HCT116 (cell line): ENCODE measurements around the gene ACER3. TPM values are rescaled to one million over a fixed set of nuclear protein-coding genes. Genes with fewer than 3 reads are reported as not detected.

Experiments
- ATAC-seq: fragments of 200-7000 bp; cut with Tn5 transposase; 2 replicates; pipeline ENCODE4 v1.9.1; 2020; ENCODE audit warnings: mild to moderate bottlenecking, moderate library complexity
- BruUV-seq: library from RNA; stranded (reverse); fragments of 400-500 nt; replicated peaks from 2 replicates; lab custom pipeline; 2021; lab: Mats Ljungman, UMichigan
- CTCF ChIA-PET: fragments of 300-600 bp; sonication (Branson Sonifier 250); formaldehyde crosslinking; loops from one replicate; lab custom pipeline; 2021; ENCODE audit warnings: antibody characterized with exemption; lab: Charles Lee
- POLR2A ChIA-PET: fragments of 300-600, 350-600 bp; sonication (Branson Sonifier 250); formaldehyde crosslinking; loops from one replicate; lab custom pipeline; 2021; ENCODE audit warnings: antibody characterized with exemption; lab: Charles Lee
- RAD21 ChIA-PET, 2 experiments: fragments of 300-600 bp; sonication (Branson Sonifier 250); formaldehyde crosslinking; loops; one replicate each; lab custom pipeline; 2023; ENCODE audit warnings: low total read pairs in 2 of 2; ENCODE audit not compliant: uncharacterized antibody in 2 of 2, unreplicated experiment in 2 of 2, low non-redundant PET in 1 of 2; lab: Charles Lee
- DNase-seq: peaks from one replicate; pipeline ENCODE4 v3.0.0-alpha.2; 2010; ENCODE audit warnings: low read depth, low spot score
- H2AFZ ChIP-seq: fragments of 200-600 bp; shearing (Covaris generic), sonication (generic); 2 replicates; pipeline ENCODE4 v1.6.1; 2017; ENCODE audit warnings: low read depth, mixed run types, mixed read lengths, antibody characterized with exemption, low read length; ENCODE audit not compliant: poor library complexity, severe bottlenecking
- H3K27ac ChIP-seq: 2 replicates; pipeline ENCODE4 v1.5.1; 2012; ENCODE audit warnings: low read depth, low read length
- H3K27me3 ChIP-seq: fragments of 200-600 bp; sonication (generic); 2 replicates; pipeline ENCODE4 v1.6.1; 2016; ENCODE audit warnings: mixed run types, low read length, mixed read lengths; ENCODE audit not compliant: insufficient read depth
- H3K36me3 ChIP-seq, 2 experiments: fragments of 200-500 bp in 1 of 2; fragments of 200-600 bp in 1 of 2; sonication (Bioruptor generic) in 1 of 2; sonication (generic) in 1 of 2; 2 replicates each; pipeline versions ENCODE4 v1.5.1 to v1.6.1; 2014 to 2016; ENCODE audit warnings: low read length in 2 of 2, inconsistent platforms in 1 of 2, mixed read lengths in 1 of 2, mixed run types in 1 of 2; ENCODE audit not compliant: insufficient read depth in 2 of 2, control insufficient read depth in 1 of 2
- H3K4me1 ChIP-seq, 2 experiments: fragments of 200-600 bp in 1 of 2; sonication (generic) in 1 of 2; 2 replicates each; pipeline versions ENCODE4 v1.5.1 to v1.6.1; 2012 to 2017; ENCODE audit warnings: low read length in 2 of 2, inconsistent platforms in 1 of 2, mild to moderate bottlenecking in 1 of 2, mixed read lengths in 1 of 2, mixed run types in 1 of 2, moderate library complexity in 1 of 2; ENCODE audit not compliant: insufficient read depth in 2 of 2, control insufficient read depth in 1 of 2
- H3K4me2 ChIP-seq: fragments of 200-600 bp; sonication (generic); 2 replicates; pipeline ENCODE4 v1.6.1; 2017; ENCODE audit warnings: mixed run types, low read length, mixed read lengths
- H3K4me3 ChIP-seq, 2 experiments: fragments of 200-600 bp in 1 of 2; sonication (generic) in 1 of 2; replicated peaks in 1 of 2; 2 replicates each; pipeline ENCODE4 v1.5.1; 2011 to 2016; ENCODE audit warnings: low read length in 2 of 2, control low read depth in 1 of 2, low read depth in 1 of 2, mild to moderate bottlenecking in 1 of 2, mixed read lengths in 1 of 2, mixed run types in 1 of 2
- H3K79me2 ChIP-seq: fragments of 200-600 bp; sonication (generic); 2 replicates; pipeline ENCODE4 v1.6.1; 2017; ENCODE audit warnings: mild to moderate bottlenecking, mixed run types, low read length, moderate library complexity, mixed read lengths; ENCODE audit not compliant: insufficient read depth
- H3K9ac ChIP-seq: fragments of 200-600 bp; sonication (generic); 2 replicates; pipeline ENCODE4 v1.6.1; 2016; ENCODE audit warnings: low read length, mixed read lengths
- H3K9me2 ChIP-seq: fragments of 200-600 bp; sonication (generic), shearing (Covaris generic); 2 replicates; pipeline ENCODE4 v1.6.1; 2017; ENCODE audit warnings: mixed run types, mild to moderate bottlenecking, moderate library complexity; ENCODE audit not compliant: insufficient read depth
- H3K9me3 ChIP-seq, 2 experiments: fragments of 200-500 bp in 1 of 2; fragments of 200-600 bp in 1 of 2; sonication (Bioruptor generic) in 1 of 2; sonication (generic) in 1 of 2; 2 replicates each; pipeline ENCODE4 v1.6.1; 2014 to 2017; ENCODE audit warnings: low read length in 2 of 2, mixed read lengths in 2 of 2, inconsistent platforms in 1 of 2, low read depth in 1 of 2, mild to moderate bottlenecking in 1 of 2, mixed run types in 1 of 2, moderate library complexity in 1 of 2; ENCODE audit not compliant: control insufficient read depth in 1 of 2, insufficient read depth in 1 of 2
- H4K20me1 ChIP-seq: fragments of 200-600 bp; sonication (generic), shearing (Covaris generic); 2 replicates; pipeline ENCODE4 v1.6.1; 2017; ENCODE audit warnings: mixed run types, mild to moderate bottlenecking, moderate library complexity; ENCODE audit not compliant: insufficient read depth
- EZH2 ChIP-seq: fragments of 200-600 bp; sonication (generic); IDR thresholded peaks from 2 replicates; pipeline ENCODE4 v1.6.1; 2017; ENCODE audit warnings: antibody characterized with exemption, mixed run types
- EZH2phosphoT487 ChIP-seq: fragments of 200-600 bp; IDR thresholded peaks from 2 replicates; pipeline ENCODE4 v1.6.1; 2018; ENCODE audit warnings: antibody characterized with exemption, borderline replicate concordance
- FOSL1 ChIP-seq: IDR thresholded peaks from 2 replicates; pipeline ENCODE4 v1.6.1; 2012; ENCODE audit warnings: low read depth
- RAD21 ChIP-seq: IDR thresholded peaks from 2 replicates; pipeline ENCODE4 v1.6.1; 2012; ENCODE audit warnings: low read depth, mild to moderate bottlenecking
- SIN3A ChIP-seq: IDR thresholded peaks from 2 replicates; pipeline ENCODE4 v1.6.1; 2012; ENCODE audit warnings: low read depth
- SP1 ChIP-seq: IDR thresholded peaks from 2 replicates; pipeline ENCODE4 v1.6.1; 2012; ENCODE audit warnings: low read depth
- SRF ChIP-seq: IDR thresholded peaks from 2 replicates; pipeline ENCODE4 v1.6.1; 2012; ENCODE audit warnings: low read depth
- YY1 ChIP-seq: IDR thresholded peaks from 2 replicates; pipeline ENCODE4 v1.6.1; 2011; ENCODE audit warnings: low read length, low read depth, moderate library complexity, mild to moderate bottlenecking; ENCODE audit not compliant: insufficient replicate concordance; ENCODE audit errors: extremely low read depth
- intact Hi-C: fragments of 100-400 bp; cut with micrococcal nuclease; formaldehyde crosslinking; loops from 2 replicates; pipeline ENCODE4 v1.10.0; 2022
- total RNA-seq: library from RNA; stranded (reverse); gene quantifications from one replicate; pipeline ENCODE4 v1.2.1, GENCODE V29; 2021; ENCODE audit not compliant: unreplicated experiment
- TF ChIP-seq, protein P1 (sequence below): IDR thresholded peaks from 2 replicates; pipeline ENCODE4 v1.6.1; 2012
- TF ChIP-seq, protein P2 (sequence below), 3 experiments: fragments of 200-600 bp in 1 of 3; sonication (generic) in 1 of 3; IDR thresholded peaks in 2 of 3; conservative IDR thresholded peaks in 1 of 3; 2 replicates each; pipeline ENCODE4 v1.5.1; 2012 to 2017; ENCODE audit warnings: low read depth in 2 of 3, low read length in 2 of 3, antibody characterized with exemption in 1 of 3, borderline replicate concordance in 1 of 3, control low read depth in 1 of 3, mild to moderate bottlenecking in 1 of 3, mixed read lengths in 1 of 3, mixed run types in 1 of 3, moderate library complexity in 1 of 3; ENCODE audit not compliant: insufficient read depth in 1 of 3

ACER3 gene
- total RNA-seq, 1 experiment from 2014 or later, result 19.1 TPM

DNA sequence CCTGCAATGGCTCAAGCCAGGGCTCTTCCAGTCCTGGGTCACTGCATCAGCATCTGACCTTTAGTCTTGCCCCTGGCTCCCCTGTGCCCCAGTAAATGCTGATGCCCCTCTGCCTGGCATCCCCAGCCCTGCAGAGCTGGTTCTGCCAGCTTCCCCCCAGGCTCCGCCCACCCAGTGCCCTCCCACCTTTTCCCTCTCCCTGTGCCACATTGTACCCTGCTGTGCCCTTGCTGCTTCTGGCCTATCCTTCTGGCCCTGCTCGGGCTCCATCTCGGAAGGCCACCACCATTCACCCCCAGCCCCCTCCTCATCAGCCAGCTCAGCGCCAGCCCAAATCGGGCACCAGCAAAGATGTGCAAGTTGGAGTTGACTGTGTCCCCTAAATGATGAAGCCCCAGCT is 213.5 kb downstream of the ACER3 start:
- no peaks in the 10 kb centered on the region for H3K9me2 ChIP-seq
- ATAC-seq (peak; percentile 50; the same call in 1 of the 2 replicates), DNase-seq (no peak)
- H2AFZ ChIP-seq, result no peak overlapping the region
- ChIA-PET CTCF (interaction anchor here (1.3 to 3.5 kb wide), 4 partner anchors 12 to 53 kb away, joined by 3 to 17 read pairs (median 6); no protein-coding TSS in a partner anchor), RAD21 (no interaction called here), POLR2A (interaction anchor here (0.8 to 1.5 kb wide), 3 partner anchors 27 to 39 kb away, joined by 3 read pairs; no protein-coding TSS in a partner anchor)
- H3K27ac ChIP-seq, result peak overlapping the region; percentile 68
- BruUV-seq, result no TSS peak
- no peaks in the 10 kb centered on the region for H3K9me3 ChIP-seq
- H3K4me2 ChIP-seq, result peak overlapping the region; percentile 49
- peaks cover 25 to 32% of the 10 kb centered on the region in 2 experiments for H3K4me1 ChIP-seq
- no peaks in the 10 kb centered on the region for H3K79me2 ChIP-seq
- no peaks in the 10 kb centered on the region for H3K27me3 ChIP-seq
- H4K20me1 ChIP-seq, result no peaks in the 10 kb centered on the region
- peak overlapping the region; percentile 40; the same call in 1 of the 2 replicates for H3K9ac ChIP-seq
- H3K36me3 ChIP-seq, result no peaks in the 10 kb centered on the region
- intact Hi-C loops, result no loop called here
- no peak overlapping the region for H3K4me3 ChIP-seq
- TF ChIP-seq EZH2phosphoT487 (no peak), SP1 (peak; percentile 33)

DNA sequence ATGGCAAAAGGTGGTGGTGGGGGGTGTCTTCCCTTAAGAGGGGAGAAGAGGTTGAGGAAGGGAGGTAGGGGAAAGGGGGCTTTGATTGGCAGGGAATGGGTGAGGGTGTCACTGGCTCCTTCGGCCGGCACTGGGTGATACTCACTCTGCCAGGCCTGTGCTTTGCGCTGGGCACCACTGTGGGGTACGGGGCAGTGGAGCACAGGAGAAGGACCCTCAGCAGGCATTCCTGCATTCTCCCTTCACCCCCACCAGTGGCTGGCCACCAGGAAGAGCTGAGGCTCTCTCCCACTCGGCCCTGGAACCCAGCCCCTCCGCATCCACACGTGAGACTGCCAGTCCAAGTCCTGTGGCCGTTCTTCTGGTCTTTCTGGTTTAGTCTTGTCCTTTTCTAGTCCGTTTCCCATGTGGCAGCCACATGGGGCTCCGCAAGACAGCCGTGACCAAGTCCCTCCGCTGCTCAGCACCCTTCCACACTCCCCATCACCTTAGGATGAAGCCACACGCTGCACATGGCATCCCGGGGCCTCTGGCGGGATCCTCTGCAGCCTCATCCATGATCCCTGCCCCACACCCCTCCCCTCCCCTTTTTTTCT is 214.0 kb downstream of the ACER3 start:
- no peaks in the 10 kb centered on the region for H3K36me3 ChIP-seq
- RAD21 ChIA-PET, result no interaction called here
- H3K27me3 ChIP-seq, result no peaks in the 10 kb centered on the region
- intact Hi-C loops, result no loop called here
- no peaks in the 10 kb centered on the region for H3K9me2 ChIP-seq
- H2AFZ ChIP-seq, result no peak overlapping the region
- peak overlapping the region; percentile 49 for H3K4me2 ChIP-seq
- H3K27ac ChIP-seq, result peak overlapping the region; percentile 68; the same call in 1 of the 2 replicates
- BruUV-seq, result no TSS peak
- peaks cover 25 to 32% of the 10 kb centered on the region in 2 experiments for H3K4me1 ChIP-seq
- no peaks in the 10 kb centered on the region for H3K9me3 ChIP-seq
- no peak for DNase-seq
- H3K9ac ChIP-seq, result no peak overlapping the region; the same call in 1 of the 2 replicates
- H3K4me3 ChIP-seq, result no peak overlapping the region
- CTCF ChIA-PET, result interaction anchor here (0.7 to 3.5 kb wide), 2 partner anchors 8 to 16 kb away, joined by 3 to 17 read pairs; partner anchors contain the start of gene CAPN5
- TF ChIP-seq, protein P1, sequence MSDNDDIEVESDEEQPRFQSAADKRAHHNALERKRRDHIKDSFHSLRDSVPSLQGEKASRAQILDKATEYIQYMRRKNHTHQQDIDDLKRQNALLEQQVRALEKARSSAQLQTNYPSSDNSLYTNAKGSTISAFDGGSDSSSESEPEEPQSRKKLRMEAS, result no peak
- TF ChIP-seq FOSL1 (no peak), SRF (no peak), EZH2 (no peak), SIN3A (no peak), SP1 (no peak), RAD21 (no peak), YY1 (no peak)
- TF ChIP-seq, protein P2, sequence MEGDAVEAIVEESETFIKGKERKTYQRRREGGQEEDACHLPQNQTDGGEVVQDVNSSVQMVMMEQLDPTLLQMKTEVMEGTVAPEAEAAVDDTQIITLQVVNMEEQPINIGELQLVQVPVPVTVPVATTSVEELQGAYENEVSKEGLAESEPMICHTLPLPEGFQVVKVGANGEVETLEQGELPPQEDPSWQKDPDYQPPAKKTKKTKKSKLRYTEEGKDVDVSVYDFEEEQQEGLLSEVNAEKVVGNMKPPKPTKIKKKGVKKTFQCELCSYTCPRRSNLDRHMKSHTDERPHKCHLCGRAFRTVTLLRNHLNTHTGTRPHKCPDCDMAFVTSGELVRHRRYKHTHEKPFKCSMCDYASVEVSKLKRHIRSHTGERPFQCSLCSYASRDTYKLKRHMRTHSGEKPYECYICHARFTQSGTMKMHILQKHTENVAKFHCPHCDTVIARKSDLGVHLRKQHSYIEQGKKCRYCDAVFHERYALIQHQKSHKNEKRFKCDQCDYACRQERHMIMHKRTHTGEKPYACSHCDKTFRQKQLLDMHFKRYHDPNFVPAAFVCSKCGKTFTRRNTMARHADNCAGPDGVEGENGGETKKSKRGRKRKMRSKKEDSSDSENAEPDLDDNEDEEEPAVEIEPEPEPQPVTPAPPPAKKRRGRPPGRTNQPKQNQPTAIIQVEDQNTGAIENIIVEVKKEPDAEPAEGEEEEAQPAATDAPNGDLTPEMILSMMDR (IDR thresholded peaks at IDR 0.05 in 2 of 3, conservative IDR thresholded peaks at IDR 0.05 in 1 of 3; ENCODE audit: borderline replicate concordance in 1 of 3, insufficient read depth in 1 of 3, low read depth in 2 of 3, low read length in 2 of 3), result no peak
- ATAC-seq, result no peak
- POLR2A ChIA-PET, result interaction anchor here (0.8 kb wide), 1 partner anchor 26 kb away, joined by 3 read pairs; no protein-coding TSS in a partner anchor
- no peaks in the 10 kb centered on the region for H4K20me1 ChIP-seq
- H3K79me2 ChIP-seq, result no peaks in the 10 kb centered on the region
